GM23338 (cell line): ENCODE data around the gene ADGRB2. TPM values are rescaled to one million over a fixed set of nuclear protein-coding genes. Genes with fewer than 3 reads are reported as not detected.

Experiments used
- ATAC-seq: fragments of 200-7000 bp; cut with Tn5 transposase; 3 replicates; pipeline ENCODE4 v1.9.1; 2020
- DNase-seq: peaks from one replicate; pipeline ENCODE4 v3.0.0-alpha.2; 2015; ENCODE audit warnings: low spot score
- H2AFZ ChIP-seq: fragments of 200-600 bp; sonication (generic); 2 replicates; pipeline ENCODE4 v1.8.0; 2016; ENCODE audit warnings: antibody characterized with exemption, mild to moderate bottlenecking, moderate library complexity
- H3F3A ChIP-seq: fragments of 200-600 bp; sonication (generic); replicated peaks from 2 replicates; pipeline ENCODE4 v1.8.0; 2017; ENCODE audit warnings: antibody characterized with exemption, mixed run types, low read depth
- H3K27ac ChIP-seq: fragments of 200-600 bp; sonication (generic); 2 replicates; pipeline ENCODE4 v1.6.1; 2016; ENCODE audit warnings: low read depth
- H3K27me3 ChIP-seq: fragments of 200-600 bp; sonication (generic); 2 replicates; pipeline ENCODE4 v1.8.0; 2016; ENCODE audit warnings: mild to moderate bottlenecking, mixed run types, moderate library complexity; ENCODE audit not compliant: insufficient read depth
- H3K36me3 ChIP-seq: fragments of 200-600 bp; sonication (generic); 2 replicates; pipeline ENCODE4 v1.8.0; 2016; ENCODE audit warnings: mild to moderate bottlenecking; ENCODE audit not compliant: insufficient read depth
- H3K4me1 ChIP-seq: fragments of 200-600 bp; sonication (generic); 2 replicates; pipeline ENCODE4 v1.8.0; 2016; ENCODE audit warnings: mild to moderate bottlenecking, moderate library complexity; ENCODE audit not compliant: insufficient read depth
- H3K4me2 ChIP-seq: fragments of 200-600 bp; sonication (generic); 2 replicates; pipeline ENCODE4 v1.7.1; 2017; ENCODE audit warnings: mixed run types
- H3K4me3 ChIP-seq: fragments of 200-600 bp; sonication (generic); 2 replicates; pipeline ENCODE4 v1.6.1; 2016; ENCODE audit warnings: mixed run types
- H3K79me2 ChIP-seq: fragments of 200-600 bp; sonication (generic); replicated peaks from 2 replicates; pipeline ENCODE4 v1.8.0; 2017; ENCODE audit warnings: mild to moderate bottlenecking; ENCODE audit not compliant: insufficient read depth
- H3K9me2 ChIP-seq: fragments of 200-600 bp; sonication (generic); 2 replicates; pipeline ENCODE4 v1.8.0; 2017; ENCODE audit not compliant: insufficient read depth
- H4K20me1 ChIP-seq: fragments of 200-600 bp; sonication (generic); replicated peaks from 2 replicates; pipeline ENCODE4 v1.8.0; 2017; ENCODE audit warnings: mild to moderate bottlenecking; ENCODE audit not compliant: insufficient read depth
- H3K27ac Mint-ChIP-seq: 2 replicates; pipeline ENCODE4 v1.8.0; 2020; ENCODE audit warnings: inconsistent platforms, mild to moderate bottlenecking, moderate library complexity, mixed read lengths
- H3K27me3 Mint-ChIP-seq: 3 replicates; pipeline ENCODE4 v1.8.0; 2022; ENCODE audit warnings: low read depth, mild to moderate bottlenecking, moderate library complexity, mixed read lengths, inconsistent platforms; ENCODE audit not compliant: insufficient read depth, poor library complexity
- H3K36me3 Mint-ChIP-seq: 3 replicates; pipeline ENCODE4 v1.8.0; 2021; ENCODE audit warnings: low read depth, mild to moderate bottlenecking, inconsistent platforms, moderate library complexity, mixed read lengths
- H3K4me1 Mint-ChIP-seq: 3 replicates; pipeline ENCODE4 v1.8.0; 2020; ENCODE audit warnings: mild to moderate bottlenecking, inconsistent platforms, mixed read lengths
- H3K4me3 Mint-ChIP-seq: 3 replicates; pipeline ENCODE4 v1.8.0; 2021; ENCODE audit warnings: moderate library complexity, mild to moderate bottlenecking, inconsistent platforms, mixed read lengths
- H3K9me3 Mint-ChIP-seq: 3 replicates; pipeline ENCODE4 v1.8.0; 2020; ENCODE audit warnings: moderate library complexity, mild to moderate bottlenecking, inconsistent platforms, mixed read lengths
- CREB1 ChIP-seq: fragments of 250-450 bp; sonication (Bioruptor Pico); IDR thresholded peaks from 2 replicates; pipeline ENCODE4 v1.5.0; 2020; ENCODE audit warnings: low read depth, mild to moderate bottlenecking, moderate library complexity
- CTCF ChIP-seq, 2 experiments: fragments of 200-600 bp in 1 of 2; sonication (generic) in 1 of 2; conservative IDR thresholded peaks; 2 replicates each; pipeline versions ENCODE4 v1.5.1 to v1.6.1; 2016 to 2017; ENCODE audit warnings: antibody characterized with exemption in 2 of 2, low read depth in 2 of 2, mild to moderate bottlenecking in 2 of 2, moderate library complexity in 1 of 2
- EZH2 ChIP-seq: fragments of 200-600 bp; sonication (generic); IDR thresholded peaks from one replicate; pipeline ENCODE4 v1.8.0; 2017; ENCODE audit warnings: antibody characterized with exemption, mild to moderate bottlenecking, low read depth; ENCODE audit not compliant: unreplicated experiment
- JUNB ChIP-seq: IDR thresholded peaks from one replicate; pipeline ENCODE4 v1.6.1; 2016; ENCODE audit warnings: antibody characterized with exemption; ENCODE audit not compliant: unreplicated experiment
- ZNF114 ChIP-seq: fragments of 250-450 bp; sonication (Bioruptor Pico); IDR thresholded peaks from 2 replicates; pipeline ENCODE4 v1.5.0; 2020; ENCODE audit warnings: mild to moderate bottlenecking, moderate library complexity
- ZNF462 ChIP-seq: fragments of 250-450 bp; sonication (Bioruptor Pico); IDR thresholded peaks from 2 replicates; pipeline ENCODE4 v1.5.0; 2020; ENCODE audit warnings: mild to moderate bottlenecking, moderate library complexity
- polyA plus RNA-seq: library from polyadenylated mRNA; unstranded; fragments of >200 nt; fragmentation: Nextera tagmentation; extraction: Ambion mirVana; gene quantifications from 2 replicates; pipeline ENCODE4 v1.2.1, GENCODE V29; 2016
- total RNA-seq: library from RNA; depleted of rRNA; stranded (reverse); fragments of >200 nt; shearing (Covaris generic); gene quantifications from 2 replicates; pipeline ENCODE4 v1.2.3, GENCODE V29; 2014

Gene ADGRB2
- total and polyA plus RNA-seq, 2 experiments from 2014 or later = 8.0 to 27.8 TPM

GRCh38 chr1:31778763-31779488, 14.8 kb upstream of the ADGRB2 start:
- H3K36me3 ChIP-seq = no peaks in the 10 kb centered on the region
- DNase-seq (no peak), ATAC-seq (no peak)
- no peak overlapping the region for H3K27ac Mint-ChIP-seq
- TF ChIP-seq JUNB (no peak), ZNF462 (CRISPR knock-in tag) (no peak), ZNF114 (CRISPR knock-in tag) (no peak), CTCF (conservative IDR thresholded peaks at IDR 0.05; ENCODE audit: low read depth in 2 of 2) (peak in 1 of 2 experiments; percentile 41; a peak in 2 of 4 replicates), EZH2 (no peak), CREB1 (CRISPR knock-in tag) (no peak)
- H3K4me1 ChIP-seq = peaks cover 29% of the 10 kb centered on the region
- no peaks in the 10 kb centered on the region; the same call in 2 of the 3 replicates for H3K36me3 Mint-ChIP-seq
- 0 out of 2 replicates have a peak, but pooled peaks cover 6% of the 10 kb centered on the region for H3F3A ChIP-seq
- H3K27me3 ChIP-seq = peaks cover 21% of the 10 kb centered on the region
- H3K27me3 Mint-ChIP-seq = peaks cover 31% of the 10 kb centered on the region
- no peak overlapping the region for H3K4me3 ChIP-seq
- H3K4me1 Mint-ChIP-seq = peaks cover 39% of the 10 kb centered on the region
- no peak overlapping the region for H3K4me2 ChIP-seq
- no peaks in the 10 kb centered on the region for H3K79me2 ChIP-seq
- H4K20me1 ChIP-seq = no peaks in the 10 kb centered on the region
- H3K9me3 Mint-ChIP-seq = no peaks in the 10 kb centered on the region
- H3K4me3 Mint-ChIP-seq = no peak overlapping the region; the same call in 2 of the 3 replicates
- H2AFZ ChIP-seq = no peak overlapping the region
- no peak overlapping the region for H3K27ac ChIP-seq
- H3K9me2 ChIP-seq = no peaks in the 10 kb centered on the region
